ENCODE results near the gene XPA.

DNA sequence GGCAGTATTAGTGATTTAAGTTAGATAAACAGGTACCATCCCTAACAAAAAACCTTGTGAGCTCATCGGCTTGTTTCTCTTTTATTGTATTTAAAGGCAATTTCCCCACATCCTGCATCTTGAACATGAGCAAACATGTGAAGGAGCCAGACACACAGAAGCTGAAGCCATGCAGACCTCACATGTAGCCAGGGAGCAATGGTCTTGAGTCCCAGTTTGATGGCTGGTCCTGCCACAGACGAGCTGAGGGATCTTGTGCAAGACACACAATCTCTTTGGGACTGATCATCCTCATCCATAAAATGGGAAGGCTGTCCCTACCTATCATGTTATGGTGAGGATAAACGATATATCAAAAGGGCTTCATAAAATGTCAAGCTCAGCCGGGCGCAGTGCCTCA lies 29.6 kb upstream of the XPA start:
- TF ChIP-seq NFIC (IDR thresholded peaks at IDR 0.05) (no peak), CEBPB (IDR thresholded peaks at IDR 0.05) (no peak), EP300 (IDR thresholded peaks at IDR 0.05; ENCODE audit: borderline replicate concordance) (no peak)
